Keratinocyte (primary cell): ENCODE data around the gene EPB41. TPM values are rescaled to one million over a fixed set of nuclear protein-coding genes. Genes with fewer than 3 reads are reported as not detected.

Experiments used
- DNase-seq: peaks from one replicate; pipeline ENCODE4 v3.0.0-alpha.2; 2011; ENCODE audit warnings: low read depth, missing footprints, low spot score
- FAIRE-seq: peaks from 2 replicates; lab custom pipeline; 2011; peaks lifted over from hg19 to GRCh38; lab: Jason Lieb, UNC
- H2AFZ ChIP-seq: 2 replicates; pipeline ENCODE4 v1.6.0; 2012; ENCODE audit warnings: low read length, control low read depth, inconsistent platforms; ENCODE audit not compliant: control insufficient read depth
- H3K27ac ChIP-seq: 2 replicates; pipeline ENCODE4 v1.5.1; 2011; ENCODE audit warnings: low read length; ENCODE audit not compliant: control insufficient read depth, insufficient read depth
- H3K27me3 ChIP-seq: 3 replicates; pipeline ENCODE4 v1.6.0; 2011; ENCODE audit warnings: low read length; ENCODE audit not compliant: control insufficient read depth, insufficient read depth; ENCODE audit errors: extremely low read depth
- H3K36me3 ChIP-seq, 2 experiments: 2 replicates in 1 of 2; 3 replicates in 1 of 2; pipeline ENCODE4 v1.5.1; 2011; ENCODE audit warnings: low read length in 2 of 2, mild to moderate bottlenecking in 1 of 2; ENCODE audit not compliant: control insufficient read depth in 2 of 2, insufficient read depth in 2 of 2; ENCODE audit errors: extremely low read depth in 1 of 2
- H3K4me1 ChIP-seq: 3 replicates; pipeline ENCODE4 v1.5.1; 2011; ENCODE audit warnings: low read length; ENCODE audit not compliant: control insufficient read depth, insufficient read depth; ENCODE audit errors: extremely low read depth
- H3K4me2 ChIP-seq: 3 replicates; pipeline ENCODE4 v1.6.0; 2011; ENCODE audit warnings: low read depth, low read length; ENCODE audit not compliant: control insufficient read depth, insufficient read depth; ENCODE audit errors: extremely low read depth
- H3K4me3 ChIP-seq, 3 experiments: fragments of 200-600 bp in 1 of 3; sonication (generic) in 1 of 3; 2 replicates in 2 of 3; 3 replicates in 1 of 3; pipeline ENCODE4 v1.5.1; 2011 to 2016; ENCODE audit warnings: low read length in 3 of 3, mild to moderate bottlenecking in 3 of 3, control low read depth in 2 of 3, inconsistent platforms in 1 of 3, low read depth in 1 of 3, mixed read lengths in 1 of 3, mixed run types in 1 of 3, moderate library complexity in 1 of 3; ENCODE audit not compliant: control insufficient read depth in 2 of 3, insufficient read depth in 2 of 3; ENCODE audit errors: extremely low read depth in 1 of 3
- H3K79me2 ChIP-seq: 2 replicates; pipeline ENCODE4 v1.6.0; 2012; ENCODE audit warnings: low read length; ENCODE audit not compliant: control insufficient read depth, insufficient read depth
- H3K9ac ChIP-seq: 3 replicates; pipeline ENCODE4 v1.6.0; 2011; ENCODE audit warnings: low read length; ENCODE audit not compliant: control insufficient read depth, insufficient read depth; ENCODE audit errors: extremely low read depth
- H3K9me1 ChIP-seq: 3 replicates; pipeline ENCODE4 v1.6.0; 2011; ENCODE audit warnings: low read length; ENCODE audit not compliant: control insufficient read depth, insufficient read depth; ENCODE audit errors: extremely low read depth
- H3K9me3 ChIP-seq: 2 replicates; pipeline ENCODE4 v1.5.1; 2012; ENCODE audit warnings: low read depth, low read length; ENCODE audit not compliant: control insufficient read depth
- H4K20me1 ChIP-seq: 3 replicates; pipeline ENCODE4 v1.6.0; 2011; ENCODE audit warnings: low read length; ENCODE audit not compliant: control insufficient read depth, insufficient read depth; ENCODE audit errors: extremely low read depth
- EZH2 ChIP-seq: IDR thresholded peaks from one replicate; pipeline ENCODE4 v1.6.1; 2012; ENCODE audit warnings: inconsistent platforms, mild to moderate bottlenecking, low read length, moderate library complexity
- dilution Hi-C: fragments of 300-500 bp; cut with MboI; formaldehyde crosslinking; loops from one replicate; pipeline ENCODE4 v1.7.0; 2020; ENCODE audit warnings: low sequenced_read_pairs; ENCODE audit not compliant: extremely low pct_ligation_motif_present
- polyA plus RNA-seq, 5 experiments: library from polyadenylated mRNA; depleted of rRNA in 3 of 5; stranded (reverse) in 3 of 5; stranded (forward) in 1 of 5; unstranded in 1 of 5; fragments of >200 nt; gene quantifications; 1 replicate in 1 of 5; 2 replicates in 3 of 5; 3 replicates in 1 of 5; pipeline versions ENCODE4 v1.2.1 to v1.2.3, GENCODE V29; 2011 to 2012; ENCODE audit warnings: missing spikeins in 2 of 5, low read depth in 1 of 5, low replicate concordance in 1 of 5
- TF ChIP-seq, protein P1 (sequence below), 3 experiments: IDR thresholded peaks in 1 of 3; conservative IDR thresholded peaks in 1 of 3; optimal IDR thresholded peaks in 1 of 3; 2 replicates in 2 of 3; 3 replicates in 1 of 3; pipeline versions ENCODE3 to v1.5.1; 2011; ENCODE audit warnings: low read length in 3 of 3, mild to moderate bottlenecking in 3 of 3, moderate library complexity in 2 of 3, control low read depth in 1 of 3, inconsistent platforms in 1 of 3; ENCODE audit not compliant: insufficient read depth in 2 of 3; ENCODE audit errors: extremely low read depth in 1 of 3

Gene EPB41
- polyA plus RNA-seq, 1 donor (not counting 4 experiments of a cell fraction or from before 2014, with no cell fraction given), result 21.1 TPM

DNA sequence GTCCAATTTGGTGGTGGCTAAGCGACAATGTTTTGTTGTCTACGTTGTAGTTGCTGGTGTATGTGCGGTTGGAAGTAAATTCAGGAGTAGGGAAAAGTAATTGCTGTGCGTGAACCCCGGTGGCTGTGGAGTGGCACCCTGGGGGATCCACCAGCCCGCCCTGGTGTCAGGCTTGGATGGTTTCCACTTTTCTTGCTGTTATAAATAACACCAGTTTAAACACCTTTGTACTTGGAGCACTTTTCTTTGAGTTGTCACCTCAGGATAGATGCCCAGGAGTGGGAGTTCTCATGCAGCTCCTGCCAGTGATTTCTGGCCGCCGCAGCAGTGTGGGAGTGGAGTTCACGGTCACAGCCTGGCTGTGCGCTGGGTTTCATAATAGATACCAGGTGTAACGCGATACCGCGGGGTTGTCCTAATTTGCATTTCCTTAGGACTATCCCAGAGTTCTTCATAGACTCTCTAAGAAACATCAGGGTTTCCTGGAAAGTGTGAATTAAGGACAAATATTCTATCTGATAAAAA is 222.1 kb downstream of the EPB41 start:
- H3K27ac ChIP-seq, result no peak overlapping the region
- no peak for TF ChIP-seq EZH2
- TF ChIP-seq, protein P1, sequence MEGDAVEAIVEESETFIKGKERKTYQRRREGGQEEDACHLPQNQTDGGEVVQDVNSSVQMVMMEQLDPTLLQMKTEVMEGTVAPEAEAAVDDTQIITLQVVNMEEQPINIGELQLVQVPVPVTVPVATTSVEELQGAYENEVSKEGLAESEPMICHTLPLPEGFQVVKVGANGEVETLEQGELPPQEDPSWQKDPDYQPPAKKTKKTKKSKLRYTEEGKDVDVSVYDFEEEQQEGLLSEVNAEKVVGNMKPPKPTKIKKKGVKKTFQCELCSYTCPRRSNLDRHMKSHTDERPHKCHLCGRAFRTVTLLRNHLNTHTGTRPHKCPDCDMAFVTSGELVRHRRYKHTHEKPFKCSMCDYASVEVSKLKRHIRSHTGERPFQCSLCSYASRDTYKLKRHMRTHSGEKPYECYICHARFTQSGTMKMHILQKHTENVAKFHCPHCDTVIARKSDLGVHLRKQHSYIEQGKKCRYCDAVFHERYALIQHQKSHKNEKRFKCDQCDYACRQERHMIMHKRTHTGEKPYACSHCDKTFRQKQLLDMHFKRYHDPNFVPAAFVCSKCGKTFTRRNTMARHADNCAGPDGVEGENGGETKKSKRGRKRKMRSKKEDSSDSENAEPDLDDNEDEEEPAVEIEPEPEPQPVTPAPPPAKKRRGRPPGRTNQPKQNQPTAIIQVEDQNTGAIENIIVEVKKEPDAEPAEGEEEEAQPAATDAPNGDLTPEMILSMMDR (optimal IDR thresholded peaks at IDR 0.05 in 1 of 3, IDR thresholded peaks at IDR 0.05 in 1 of 3, conservative IDR thresholded peaks at IDR 0.05 in 1 of 3; ENCODE audit: extremely low read depth in 1 of 3, insufficient read depth in 2 of 3, low read length in 3 of 3), result no peak
- DNase-seq (no peak), FAIRE-seq (no peak)
- H3K79me2 ChIP-seq, result no peaks in the 10 kb centered on the region
- dilution Hi-C loops, result no loop called here
- H4K20me1 ChIP-seq, result no peaks in the 10 kb centered on the region
- H3K36me3 ChIP-seq, result no peaks in the 10 kb centered on the region
- H3K27me3 ChIP-seq, result peaks cover 8% of the 10 kb centered on the region
- H2AFZ ChIP-seq, result no peak overlapping the region
- no peak overlapping the region for H3K4me3 ChIP-seq
- H3K9me3 ChIP-seq, result no peaks in the 10 kb centered on the region
- no peaks in the 10 kb centered on the region for H3K9me1 ChIP-seq
- H3K4me2 ChIP-seq, result no peak overlapping the region
- H3K4me1 ChIP-seq, result peaks cover 5% of the 10 kb centered on the region
- no peak overlapping the region for H3K9ac ChIP-seq

DNA sequence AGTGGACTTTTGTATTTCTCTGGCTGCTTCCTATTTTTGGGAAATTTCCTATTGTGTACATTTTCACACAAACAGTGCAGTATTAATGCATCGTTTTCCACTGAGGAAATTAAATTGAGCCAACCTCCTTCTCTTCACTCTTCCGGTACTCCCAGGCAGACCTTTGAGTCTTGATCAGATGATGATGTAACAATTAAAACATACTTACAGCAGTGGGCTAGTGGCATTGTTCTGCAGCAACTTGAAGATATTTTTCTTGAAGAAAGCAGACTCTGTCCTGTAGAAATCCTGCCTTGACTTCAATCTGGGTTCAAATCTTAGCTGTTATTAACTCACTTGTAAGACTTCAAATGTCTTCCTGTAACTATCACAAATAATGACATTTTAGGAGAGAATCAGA is 228.3 kb downstream of the EPB41 start:
- Histone ChIP-seq H2AFZ (no peak overlapping the region), H3K4me1 (peaks cover 7% of the 10 kb centered on the region), H3K4me2 (no peak overlapping the region), H3K9ac (no peak overlapping the region), H3K27me3 (no peaks in the 10 kb centered on the region), H3K36me3 (peaks cover 0 to 17% of the 10 kb centered on the region in 2 experiments), H3K27ac (no peak overlapping the region), H3K9me3 (no peaks in the 10 kb centered on the region), H3K4me3 (no peak overlapping the region), H4K20me1 (no peaks in the 10 kb centered on the region), H3K9me1 (no peaks in the 10 kb centered on the region), H3K79me2 (no peaks in the 10 kb centered on the region)
- no peak for FAIRE-seq
- no peak for DNase-seq
- no peak for TF ChIP-seq EZH2
- TF ChIP-seq, protein P1 (optimal IDR thresholded peaks at IDR 0.05 in 1 of 3, IDR thresholded peaks at IDR 0.05 in 1 of 3, conservative IDR thresholded peaks at IDR 0.05 in 1 of 3; ENCODE audit: extremely low read depth in 1 of 3, insufficient read depth in 2 of 3, low read length in 3 of 3), result no peak
- dilution Hi-C loops, result no loop called here
